Measurements from ENCODE around the gene SPDEF.

The SPDEF gene

GRCh38 chr6:34517966-34518365 lies 38.2 kb downstream of the SPDEF start:
- DNase-seq (ENCODE audit: insufficient read length, low spot score) (no peak), FAIRE-seq (no peak)

GRCh38 chr6:34517461-34517881 lies 38.7 kb downstream of the SPDEF start:
- DNase-seq (ENCODE audit: insufficient read length, low spot score): no peak

GRCh38 chr6:34516391-34517324 lies 39.5 kb downstream of the SPDEF start:
- DNase-seq (ENCODE audit: insufficient read length, low spot score) (no peak), FAIRE-seq (no peak)

More at GRCh38 chr6:34517461-34517881, 38.7 kb downstream of the SPDEF start:
- FAIRE-seq: no peak

- DNase-seq (ENCODE audit: insufficient read length, low spot score) (no peak), FAIRE-seq (no peak)
Measured at GRCh38 chr6:34515473-34516387, 40.4 kb downstream of the SPDEF start.

GRCh38 chr6:34514593-34515472 lies 41.3 kb downstream of the SPDEF start:
- FAIRE-seq: no peak
- DNase-seq (ENCODE audit: insufficient read length, low spot score): no peak

- no peak for FAIRE-seq
- DNase-seq (ENCODE audit: insufficient read length, low spot score): no peak
Measured at GRCh38 chr6:34514112-34514511, 42.0 kb downstream of the SPDEF start.

GRCh38 chr6:34513646-34514045 lies 42.5 kb downstream of the SPDEF start:
- no peak for DNase-seq (ENCODE audit: insufficient read length, low spot score)

GRCh38 chr6:34512738-34513115 lies 43.4 kb downstream of the SPDEF start:
- FAIRE-seq: no peak
- no peak for DNase-seq (ENCODE audit: insufficient read length, low spot score)

More at GRCh38 chr6:34513646-34514045, 42.5 kb downstream of the SPDEF start:
- no peak for FAIRE-seq

- FAIRE-seq (no peak), DNase-seq (ENCODE audit: insufficient read length, low spot score) (no peak)
Measured at GRCh38 chr6:34511915-34512737, 44.0 kb downstream of the SPDEF start.

- FAIRE-seq: no peak
- DNase-seq (ENCODE audit: insufficient read length, low spot score): no peak
Measured at GRCh38 chr6:34511214-34511914, 44.8 kb downstream of the SPDEF start.

GRCh38 chr6:34510299-34510698 lies 45.8 kb downstream of the SPDEF start:
- no peak for DNase-seq (ENCODE audit: insufficient read length, low spot score)
- no peak for FAIRE-seq

GRCh38 chr6:34509782-34510181 lies 46.3 kb downstream of the SPDEF start:
- DNase-seq (ENCODE audit: insufficient read length, low spot score) (no peak), FAIRE-seq (no peak)

GRCh38 chr6:34508425-34508824 lies 47.7 kb downstream of the SPDEF start:
- FAIRE-seq: no peak

GRCh38 chr6:34506718-34507117 lies 49.4 kb downstream of the SPDEF start:
- DNase-seq (ENCODE audit: insufficient read length, low spot score) (no peak), FAIRE-seq (no peak)

More at GRCh38 chr6:34508425-34508824, 47.7 kb downstream of the SPDEF start:
- DNase-seq (ENCODE audit: insufficient read length, low spot score): no peak

- no peak for FAIRE-seq
Measured at GRCh38 chr6:34497411-34497810, 58.7 kb downstream of the SPDEF start.

GRCh38 chr6:34496103-34496685 lies 59.9 kb downstream of the SPDEF start:
- DNase-seq (ENCODE audit: insufficient read length, low spot score): no peak
- FAIRE-seq: no peak

More at GRCh38 chr6:34497411-34497810, 58.7 kb downstream of the SPDEF start:
- DNase-seq (ENCODE audit: insufficient read length, low spot score): no peak

GRCh38 chr6:34494973-34495372 lies 61.2 kb downstream of the SPDEF start:
- DNase-seq (ENCODE audit: insufficient read length, low spot score): no peak
- FAIRE-seq: no peak

- DNase-seq (ENCODE audit: insufficient read length, low spot score): no peak
- FAIRE-seq: no peak
Measured at GRCh38 chr6:34493344-34493743, 62.8 kb downstream of the SPDEF start.

- DNase-seq (ENCODE audit: insufficient read length, low spot score) (no peak), FAIRE-seq (no peak)
Measured at GRCh38 chr6:34491091-34491430, 65.1 kb downstream of the SPDEF start.

Measured in GM19239 (cell line).